ENCODE data around the gene CNN1. TPM values are rescaled to one million over a fixed set of nuclear protein-coding genes. Genes with fewer than 3 reads are reported as not detected.

The CNN1 gene
- total and polyA plus RNA-seq, 4 experiments from 2014 or later, result not detected

DNA sequence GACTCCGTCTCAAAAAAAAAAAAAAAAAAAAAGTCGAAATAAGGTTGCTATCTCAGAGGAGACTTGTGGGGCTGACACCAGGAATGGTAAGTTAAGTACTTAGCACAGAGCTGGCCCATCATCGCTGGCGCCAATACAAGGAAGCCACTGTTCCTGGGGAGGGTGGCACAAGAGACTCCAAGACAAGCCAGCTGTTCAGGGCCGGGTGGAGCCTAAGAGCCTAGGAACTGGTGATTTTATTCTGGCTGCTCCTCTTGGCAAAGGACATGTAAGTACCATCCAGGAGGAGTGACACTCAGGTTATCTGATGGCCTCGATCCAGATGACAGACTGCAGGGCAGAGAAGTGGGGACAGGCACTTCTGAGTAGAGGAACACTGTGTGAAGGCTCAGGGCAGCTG lies 16.6 kb downstream of the CNN1 start:
- Mint-ChIP-seq H3K4me3 (peak overlapping the region in 4 of 8 donors; percentile 13 to 55 (median 44)), H3K36me3 (peaks cover 16 to 36% of the 10 kb centered on the region in 2 donors), H3K9me3 (no peaks in the 10 kb centered on the region), H3K27ac (peak overlapping the region in 4 of 7 donors; percentile 57 to 87 (median 69)), H3K4me1 (peaks cover 23 to 53% (median 36%) of the 10 kb centered on the region in 4 donors), H3K27me3 (no peaks in the 10 kb centered on the region)
- Histone ChIP-seq H3K4me1 (ENCODE audit: insufficient read depth, low read length) (peaks cover 25% of the 10 kb centered on the region), H3K27me3 (ENCODE audit: insufficient read depth, low read length) (no peaks in the 10 kb centered on the region), H3K27ac (ENCODE audit: low read depth, low read length) (no peak overlapping the region), H3K9me3 (ENCODE audit: control insufficient read depth in 1 of 2, low read length in 2 of 2) (no peaks in the 10 kb centered on the region), H3K36me3 (ENCODE audit: insufficient read depth, low read length) (peaks cover 11% of the 10 kb centered on the region), H3K4me3 (ENCODE audit: low read length in 2 of 2) (no peak overlapping the region)
- CTCF ChIA-PET (ENCODE audit: partially characterized antibody), result no interaction called here
- intact Hi-C loops (cut with micrococcal nuclease), result no loop called here
- DNase-seq, result no peak
- POLR2A ChIA-PET (ENCODE audit: partially characterized antibody), result interaction anchor here (0.6 kb wide), 1 partner anchor 1058 kb away, joined by 4 read pairs; no protein-coding TSS in a partner anchor

GRCh38 chr19:11556634-11557420 lies 18.2 kb downstream of the CNN1 start:
- Histone ChIP-seq H3K27ac (ENCODE audit: low read depth, low read length) (no peak overlapping the region), H3K4me3 (ENCODE audit: low read length in 2 of 2) (no peak overlapping the region), H3K36me3 (ENCODE audit: insufficient read depth, low read length) (peaks cover 11% of the 10 kb centered on the region), H3K27me3 (ENCODE audit: insufficient read depth, low read length) (no peaks in the 10 kb centered on the region), H3K9me3 (ENCODE audit: control insufficient read depth in 1 of 2, low read length in 2 of 2) (no peaks in the 10 kb centered on the region), H3K4me1 (ENCODE audit: insufficient read depth, low read length) (peaks cover 31% of the 10 kb centered on the region)
- peak overlapping the region in 5 of 7 donors; percentile 37 to 78 (median 48) for H3K27ac Mint-ChIP-seq
- POLR2A ChIA-PET (ENCODE audit: partially characterized antibody), result interaction anchor here (0.6 to 1.6 kb wide), 2 partner anchors 22 to 141 kb away, joined by 3 to 5 read pairs; no protein-coding TSS in a partner anchor
- H3K4me1 Mint-ChIP-seq, result peaks cover 28 to 60% (median 43%) of the 10 kb centered on the region in 4 donors
- no peak for DNase-seq
- H3K9me3 Mint-ChIP-seq, result no peaks in the 10 kb centered on the region
- H3K4me3 Mint-ChIP-seq, result peak overlapping the region; percentile 9 to 99 (median 54)
- H3K36me3 Mint-ChIP-seq, result peaks cover 16 to 36% of the 10 kb centered on the region in 2 donors
- intact Hi-C loops (cut with micrococcal nuclease), result no loop called here
- H3K27me3 Mint-ChIP-seq, result no peaks in the 10 kb centered on the region
- CTCF ChIA-PET (ENCODE audit: partially characterized antibody), result interaction anchor here (0.6 to 2.0 kb wide), 4 partner anchors 9 to 74 kb away, joined by 3 to 7 read pairs (median 4); no protein-coding TSS in a partner anchor

- Mint-ChIP-seq H3K36me3 (peaks cover 8 to 21% of the 10 kb centered on the region in 2 donors), H3K4me1 (peaks cover 28 to 54% (median 43%) of the 10 kb centered on the region in 4 donors), H3K27ac (peak within 1 kb of the TSS; percentile 73 to 99 (median 98)), H3K9me3 (no peaks in the 10 kb centered on the region), H3K4me3 (peak within 1 kb of the TSS; percentile 95 to 99 (median 98)), H3K27me3 (no peaks in the 10 kb centered on the region)
- no peaks in the 10 kb centered on the region for H3K9me3 ChIP-seq (ENCODE audit: control insufficient read depth in 1 of 2, low read length in 2 of 2)
- peak within 1 kb of the TSS; percentile 59 to 91 for H3K4me3 ChIP-seq (ENCODE audit: low read length in 2 of 2)
- peaks cover 31% of the 10 kb centered on the region for H3K4me1 ChIP-seq (ENCODE audit: insufficient read depth, low read length)
- no peaks in the 10 kb centered on the region for H3K36me3 ChIP-seq (ENCODE audit: insufficient read depth, low read length)
- peak; percentile 95 to 98 (median 96) for DNase-seq
- peak within 1 kb of the TSS; percentile 72 for H3K27ac ChIP-seq (ENCODE audit: low read depth, low read length)
- ChIA-PET CTCF (ENCODE audit: partially characterized antibody) (interaction anchor here (0.6 to 3.4 kb wide), 14 partner anchors 9 to 490 kb away, joined by 3 to 29 read pairs (median 4); partner anchors contain the start of genes ACP5 and ECSIT), POLR2A (ENCODE audit: partially characterized antibody) (interaction anchor here (0.6 to 3.1 kb wide), 17 partner anchors 10 to 1302 kb away, joined by 3 to 23 read pairs (median 4); partner anchors contain the start of genes CCDC159, ECSIT, SWSAP1 and TMEM205)
- intact Hi-C loops (cut with micrococcal nuclease), result loop anchor here (1.0 to 2.0 kb wide), 4 partner anchors 30 to 124 kb away; partner anchors contain the start of genes ECSIT, ODAD3, PRKCSH and ZNF627
- H3K27me3 ChIP-seq (ENCODE audit: insufficient read depth, low read length), result no peaks in the 10 kb centered on the region
Measured at GRCh38 chr19:11558881-11559828, 20.5 kb downstream of the CNN1 start, which contains the start of gene ELOF1. Gene ELOF1, minus strand, starts transcription at chr19:11559230. Its CDS starts 4,883 bp downstream, at chr19:11554347.

- Histone ChIP-seq H3K4me3 (ENCODE audit: low read length in 2 of 2) (no peak overlapping the region), H3K27me3 (ENCODE audit: insufficient read depth, low read length) (no peaks in the 10 kb centered on the region), H3K27ac (ENCODE audit: low read depth, low read length) (no peak overlapping the region), H3K9me3 (ENCODE audit: control insufficient read depth in 1 of 2, low read length in 2 of 2) (no peaks in the 10 kb centered on the region), H3K4me1 (ENCODE audit: insufficient read depth, low read length) (peaks cover 31% of the 10 kb centered on the region), H3K36me3 (ENCODE audit: insufficient read depth, low read length) (no peaks in the 10 kb centered on the region)
- CTCF ChIA-PET (ENCODE audit: partially characterized antibody), result interaction anchor here (0.6 to 3.4 kb wide), 16 partner anchors 9 to 341 kb away, joined by 3 to 29 read pairs (median 4); partner anchors contain the start of genes ACP5 and ECSIT
- Mint-ChIP-seq H3K36me3 (peaks cover 4 to 16% of the 10 kb centered on the region in 2 donors), H3K27ac (peak overlapping the region; percentile 61 to 92 (median 89)), H3K27me3 (no peaks in the 10 kb centered on the region), H3K4me3 (peak overlapping the region; percentile 76 to 89 (median 84)), H3K9me3 (no peaks in the 10 kb centered on the region), H3K4me1 (peaks cover 25 to 48% (median 38%) of the 10 kb centered on the region in 4 donors)
- POLR2A ChIA-PET (ENCODE audit: partially characterized antibody), result interaction anchor here (1.0 to 3.1 kb wide), 5 partner anchors 15 to 36 kb away, joined by 3 to 23 read pairs (median 11); partner anchors contain the start of genes ECSIT and ZNF627
- intact Hi-C loops (cut with micrococcal nuclease), result loop anchor here (1.0 kb wide), 1 partner anchor 27 kb away; no protein-coding TSS in a partner anchor
- peak; percentile 62 to 69 (median 66) for DNase-seq
Measured at GRCh38 chr19:11560404-11561051, 21.9 kb downstream of the CNN1 start.

DNA sequence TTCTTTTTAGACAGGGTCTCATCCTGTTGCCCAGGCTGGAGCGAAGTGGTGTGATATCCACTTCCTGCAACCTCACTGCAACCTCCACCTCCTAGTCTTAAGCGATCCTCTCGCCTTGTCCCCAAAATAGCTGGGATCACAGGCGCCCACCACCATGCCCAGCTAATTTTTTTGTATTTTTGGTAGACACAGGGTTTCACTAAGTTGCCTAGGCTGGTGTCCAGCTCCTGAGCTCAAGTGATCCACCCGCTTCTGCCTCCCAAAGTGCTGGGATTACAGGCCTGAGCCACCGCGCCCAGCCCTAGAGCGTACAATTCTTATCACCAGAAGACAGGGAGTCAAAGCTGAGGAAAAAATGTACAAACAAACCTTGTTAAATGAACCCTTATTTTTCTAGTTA lies 24.9 kb downstream of the CNN1 start:
- Mint-ChIP-seq H3K9me3 (no peaks in the 10 kb centered on the region), H3K4me3 (no peak overlapping the region), H3K4me1 (peaks cover 12 to 21% (median 18%) of the 10 kb centered on the region in 4 donors), H3K27me3 (no peaks in the 10 kb centered on the region), H3K36me3 (peaks cover 0 to 3% of the 10 kb centered on the region in 2 donors), H3K27ac (peak overlapping the region in 1 of 7 donors; percentile 78)
- Histone ChIP-seq H3K36me3 (ENCODE audit: insufficient read depth, low read length) (no peaks in the 10 kb centered on the region), H3K27ac (ENCODE audit: low read depth, low read length) (no peak overlapping the region), H3K27me3 (ENCODE audit: insufficient read depth, low read length) (no peaks in the 10 kb centered on the region), H3K4me3 (ENCODE audit: low read length in 2 of 2) (no peak overlapping the region), H3K9me3 (ENCODE audit: control insufficient read depth in 1 of 2, low read length in 2 of 2) (no peaks in the 10 kb centered on the region), H3K4me1 (ENCODE audit: insufficient read depth, low read length) (peaks cover 12% of the 10 kb centered on the region)
- DNase-seq, result no peak
- ChIA-PET CTCF (ENCODE audit: partially characterized antibody) (interaction anchor here (1.1 kb wide), 1 partner anchor 101 kb away, joined by 3 read pairs; no protein-coding TSS in a partner anchor), POLR2A (ENCODE audit: partially characterized antibody) (interaction anchor here (0.8 kb wide), 1 partner anchor 22 kb away, joined by 3 read pairs; no protein-coding TSS in a partner anchor)
- intact Hi-C loops (cut with micrococcal nuclease), result no loop called here

Measured in CD4-positive, alpha-beta memory T cell (primary cell).